KMS-11 (cell line): Measurements from ENCODE around the gene SLC24A3.

Source experiments
- H2AFZ ChIP-seq: fragments of 200-600 bp; sonication (generic); 2 replicates; pipeline ENCODE4 v1.6.1; 2016; ENCODE audit warnings: antibody characterized with exemption, mixed run types, low read depth
- H3K27ac ChIP-seq: fragments of 200-600 bp; sonication (generic); 2 replicates; pipeline ENCODE4 v1.6.1; 2016; ENCODE audit warnings: mild to moderate bottlenecking, mixed run types
- H3K27me3 ChIP-seq: fragments of 200-600 bp; sonication (generic); 2 replicates; pipeline ENCODE4 v1.6.1; 2017; ENCODE audit warnings: mild to moderate bottlenecking, low read depth, mixed run types, moderate library complexity; ENCODE audit not compliant: insufficient read depth
- H3K36me3 ChIP-seq: fragments of 200-600 bp; sonication (generic); 2 replicates; pipeline ENCODE4 v1.6.1; 2017; ENCODE audit warnings: mild to moderate bottlenecking, mixed run types; ENCODE audit not compliant: insufficient read depth
- H3K4me1 ChIP-seq: fragments of 200-600 bp; sonication (generic); 2 replicates; pipeline ENCODE4 v1.6.1; 2016; ENCODE audit warnings: mild to moderate bottlenecking, low read depth, mixed run types; ENCODE audit not compliant: poor library complexity, severe bottlenecking
- H3K4me2 ChIP-seq: fragments of 200-600 bp; sonication (generic); 2 replicates; pipeline ENCODE4 v1.7.0; 2016; ENCODE audit warnings: mild to moderate bottlenecking, mixed run types
- H3K4me3 ChIP-seq: fragments of 200-600 bp; sonication (generic); IDR thresholded peaks from 2 replicates; pipeline ENCODE4 v1.6.1; 2017; ENCODE audit warnings: low read depth, low read length, mixed read lengths; ENCODE audit not compliant: insufficient read depth
- H3K79me2 ChIP-seq: fragments of 200-600 bp; sonication (generic); 2 replicates; pipeline ENCODE4 v1.6.1; 2016; ENCODE audit warnings: low read depth, mixed run types; ENCODE audit not compliant: insufficient read depth
- H3K9ac ChIP-seq: fragments of 200-600 bp; sonication (generic); 2 replicates; pipeline ENCODE4 v1.6.1; 2016; ENCODE audit warnings: mild to moderate bottlenecking, mixed run types
- H4K20me1 ChIP-seq: fragments of 200-600 bp; sonication (generic); 2 replicates; pipeline ENCODE4 v1.6.1; 2016; ENCODE audit warnings: mild to moderate bottlenecking, mixed run types; ENCODE audit not compliant: insufficient read depth
- CTCF ChIP-seq: fragments of 200-600 bp; sonication (generic); conservative IDR thresholded peaks from 2 replicates; pipeline ENCODE4 v1.6.1; 2017; ENCODE audit warnings: low read depth, mild to moderate bottlenecking, antibody characterized with exemption, low read length, moderate library complexity, mixed read lengths

The SLC24A3 gene

GRCh38 chr20:19771031-19771430, 558.6 kb downstream of the SLC24A3 start:
- Histone ChIP-seq H3K9ac (no peak overlapping the region), H3K79me2 (no peaks in the 10 kb centered on the region), H3K4me3 (no peak overlapping the region), H2AFZ (no peak overlapping the region), H3K4me1 (peaks cover 8% of the 10 kb centered on the region), H4K20me1 (no peaks in the 10 kb centered on the region), H3K27me3 (no peaks in the 10 kb centered on the region), H3K36me3 (no peaks in the 10 kb centered on the region), H3K4me2 (no peak overlapping the region), H3K27ac (no peak overlapping the region)
- TF ChIP-seq CTCF, result no peak
